ENCODE measurements around the gene PTP4A2.

DNA sequence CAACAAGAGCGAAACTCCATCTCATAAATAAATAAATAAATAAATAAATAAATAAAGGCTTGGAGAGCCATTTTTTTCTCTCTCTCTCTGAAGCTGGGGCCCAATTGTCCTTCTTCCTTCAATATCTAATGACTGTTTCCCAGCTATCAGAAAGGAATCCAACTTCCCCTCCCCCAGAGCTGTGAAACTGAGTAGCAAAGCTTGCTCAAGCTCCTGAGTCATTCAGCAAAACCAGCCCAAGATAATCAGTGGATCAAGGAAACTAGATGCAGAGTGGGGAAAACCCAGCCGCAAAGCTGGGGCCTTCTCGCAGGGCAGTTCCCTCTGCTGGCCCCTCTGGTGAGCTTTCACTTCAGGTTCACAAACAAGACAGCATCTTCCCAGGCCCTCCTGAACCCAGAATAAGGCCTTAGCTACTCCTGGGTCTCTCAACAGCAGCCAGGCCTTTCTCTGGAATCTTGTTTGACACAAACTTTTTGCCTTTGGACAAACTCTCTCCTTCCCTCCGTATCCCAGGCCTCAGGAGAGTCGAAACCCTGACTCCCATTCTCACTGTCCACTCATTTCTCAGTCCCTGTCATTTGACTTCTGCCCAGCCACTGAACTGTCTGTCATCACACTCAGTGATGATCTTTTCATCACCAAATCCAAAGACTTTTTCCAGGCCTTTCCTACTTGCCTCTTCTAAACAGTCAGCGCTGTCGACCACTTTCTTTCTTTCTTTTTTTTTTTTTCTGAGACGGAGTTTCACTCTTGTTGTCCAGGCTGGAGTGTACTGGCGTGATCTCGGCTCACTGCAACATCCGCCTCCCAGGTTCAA is 18.0 kb upstream of the PTP4A2 start:
- no peak for TF ChIP-seq POLR2AphosphoS5 (IDR thresholded peaks at IDR 0.05; ENCODE audit: borderline replicate concordance, low read depth, low read length)
- TF ChIP-seq EZH2 (IDR thresholded peaks at IDR 0.05), result no peak
- no peak for TF ChIP-seq FOXP2 (optimal IDR thresholded peaks at IDR 0.05; ENCODE audit: control extremely low read depth, extremely low read length, insufficient read depth)
